HG03064 (cell line): ENCODE data around the gene RHOV.

Experiments used
- ATAC-seq: cut with Tn5 transposase; IDR thresholded peaks from one replicate; pipeline ENCODE4 v1.9.1; 2021; ENCODE audit warnings: low read depth; ENCODE audit not compliant: unreplicated experiment

Gene RHOV, protein sequence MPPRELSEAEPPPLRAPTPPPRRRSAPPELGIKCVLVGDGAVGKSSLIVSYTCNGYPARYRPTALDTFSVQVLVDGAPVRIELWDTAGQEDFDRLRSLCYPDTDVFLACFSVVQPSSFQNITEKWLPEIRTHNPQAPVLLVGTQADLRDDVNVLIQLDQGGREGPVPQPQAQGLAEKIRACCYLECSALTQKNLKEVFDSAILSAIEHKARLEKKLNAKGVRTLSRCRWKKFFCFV

GRCh38 chr15:40873694-40874561 is at the start of gene RHOV:
RHOV (minus strand) TSS chr15:40874234; CDS start chr15:40874139, 95 bp downstream.
- ATAC-seq: no peak

DNA sequence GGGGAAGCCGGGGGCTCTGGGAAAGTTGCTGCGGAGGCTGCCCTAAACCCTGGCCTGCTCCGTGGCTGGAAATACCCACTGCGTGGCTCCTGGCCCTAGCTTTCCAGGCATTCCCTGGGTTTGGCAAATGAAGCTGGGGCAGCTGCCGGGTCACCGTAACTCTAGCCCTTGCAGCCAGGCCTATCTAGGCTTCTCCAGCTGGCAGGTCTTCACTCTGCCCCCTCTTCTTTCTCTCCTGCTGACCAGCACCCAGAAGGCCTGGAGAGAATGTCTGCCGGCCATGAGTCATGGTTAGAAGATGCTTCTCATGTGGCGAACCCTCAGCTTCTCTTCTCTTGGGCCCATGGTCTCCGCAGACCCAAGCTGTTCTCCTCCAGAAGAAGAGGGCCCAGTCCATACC is 49.5 kb upstream of the RHOV start:
- ATAC-seq: no peak

DNA sequence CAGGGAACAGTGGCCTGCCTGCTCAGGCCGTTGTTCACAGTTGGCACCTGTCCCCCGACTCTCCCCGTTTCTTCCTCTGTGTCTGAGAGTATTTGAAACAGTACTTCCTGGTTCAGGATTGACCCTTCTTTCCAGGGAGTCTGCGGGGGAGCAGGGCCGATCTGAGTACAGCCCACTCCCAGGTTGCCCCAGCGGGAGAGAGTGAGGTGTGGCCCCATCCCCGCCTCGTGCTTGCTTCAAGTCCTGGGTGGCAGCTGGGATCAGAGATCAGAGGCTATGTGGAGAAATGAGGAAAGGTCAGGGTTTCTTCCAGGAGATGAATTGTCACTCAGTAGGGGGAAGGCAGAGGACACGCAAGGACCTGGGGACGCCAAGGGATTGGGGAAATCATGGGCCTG is 48.6 kb upstream of the RHOV start:
- no peak for ATAC-seq

- no peak for ATAC-seq
Observed at GRCh38 chr15:40921949-40922607, 48.0 kb upstream of the RHOV start.

- ATAC-seq: no peak
Observed at GRCh38 chr15:40918799-40919392, 44.9 kb upstream of the RHOV start.

GRCh38 chr15:40918146-40918798 is 44.2 kb upstream of the RHOV start:
- no peak for ATAC-seq

- no peak for ATAC-seq
Observed at GRCh38 chr15:40917585-40917984, 43.6 kb upstream of the RHOV start.

DNA sequence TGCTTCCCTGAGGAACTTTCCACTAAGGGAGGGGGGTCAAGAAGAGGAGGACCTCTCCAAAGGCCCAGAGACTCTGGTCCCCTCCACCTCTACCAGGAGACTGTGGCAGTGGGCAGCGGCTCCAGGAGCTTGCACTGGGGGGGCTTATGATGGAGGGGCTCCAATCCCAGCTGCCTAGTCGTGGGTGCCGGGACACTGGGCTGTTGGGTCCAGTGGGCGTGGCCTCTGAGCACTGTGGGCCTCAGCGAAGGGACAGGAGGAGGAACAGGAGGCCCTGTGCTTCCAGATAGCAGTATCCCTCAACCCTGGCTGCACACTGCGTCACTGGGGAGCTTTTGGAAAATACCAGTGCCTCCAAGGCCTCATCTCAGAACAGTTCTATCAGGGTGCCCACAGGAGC is 41.6 kb upstream of the RHOV start:
- no peak for ATAC-seq

GRCh38 chr15:40915116-40915661 is 41.2 kb upstream of the RHOV start:
- no peak for ATAC-seq

- ATAC-seq: no peak
Observed at GRCh38 chr15:40914486-40914885, 40.5 kb upstream of the RHOV start.

DNA sequence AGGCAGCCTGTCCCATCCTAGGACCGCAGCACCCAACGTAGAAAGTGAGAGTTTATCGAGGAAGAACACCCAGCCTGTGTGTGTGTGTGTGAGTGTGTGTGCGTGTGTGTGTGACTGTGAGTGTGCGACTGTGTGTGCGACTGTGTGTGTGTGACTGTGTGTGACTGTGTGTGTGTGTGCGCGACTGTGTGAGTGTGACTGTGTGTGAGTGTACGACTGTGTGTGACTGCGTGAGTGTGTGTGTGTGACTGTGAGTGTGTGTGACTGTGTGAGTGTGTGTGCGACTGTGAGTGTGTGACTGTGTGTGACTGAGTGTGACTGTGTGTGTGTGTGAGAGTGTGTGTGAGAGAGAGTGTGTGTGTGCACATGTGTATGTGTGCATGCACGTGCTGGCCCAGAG is 40.0 kb upstream of the RHOV start:
- ATAC-seq: no peak

- no peak for ATAC-seq
Observed at GRCh38 chr15:40912478-40912877, 38.4 kb upstream of the RHOV start.

GRCh38 chr15:40911693-40912092 is 37.7 kb upstream of the RHOV start:
- ATAC-seq: no peak

DNA sequence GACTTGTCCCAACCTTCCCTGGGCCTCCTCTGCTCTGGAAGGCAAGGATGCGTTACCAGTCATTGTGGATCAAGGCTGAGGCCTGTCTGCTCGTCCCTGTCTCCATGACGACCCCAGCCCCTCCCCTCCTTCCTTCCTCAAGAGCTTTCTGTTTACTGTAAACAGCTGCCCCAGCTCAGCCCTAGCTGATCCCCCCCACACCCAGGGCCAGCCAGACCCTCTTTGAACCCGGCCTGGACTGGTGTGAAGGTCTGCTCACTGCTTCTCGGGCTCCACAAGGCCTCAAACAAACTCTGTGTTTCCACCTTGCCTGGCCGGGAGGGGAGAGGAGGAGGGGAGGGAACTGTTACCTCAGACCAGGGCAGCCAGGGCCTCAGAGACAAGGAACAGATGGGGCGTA is 37.1 kb upstream of the RHOV start:
- no peak for ATAC-seq

DNA sequence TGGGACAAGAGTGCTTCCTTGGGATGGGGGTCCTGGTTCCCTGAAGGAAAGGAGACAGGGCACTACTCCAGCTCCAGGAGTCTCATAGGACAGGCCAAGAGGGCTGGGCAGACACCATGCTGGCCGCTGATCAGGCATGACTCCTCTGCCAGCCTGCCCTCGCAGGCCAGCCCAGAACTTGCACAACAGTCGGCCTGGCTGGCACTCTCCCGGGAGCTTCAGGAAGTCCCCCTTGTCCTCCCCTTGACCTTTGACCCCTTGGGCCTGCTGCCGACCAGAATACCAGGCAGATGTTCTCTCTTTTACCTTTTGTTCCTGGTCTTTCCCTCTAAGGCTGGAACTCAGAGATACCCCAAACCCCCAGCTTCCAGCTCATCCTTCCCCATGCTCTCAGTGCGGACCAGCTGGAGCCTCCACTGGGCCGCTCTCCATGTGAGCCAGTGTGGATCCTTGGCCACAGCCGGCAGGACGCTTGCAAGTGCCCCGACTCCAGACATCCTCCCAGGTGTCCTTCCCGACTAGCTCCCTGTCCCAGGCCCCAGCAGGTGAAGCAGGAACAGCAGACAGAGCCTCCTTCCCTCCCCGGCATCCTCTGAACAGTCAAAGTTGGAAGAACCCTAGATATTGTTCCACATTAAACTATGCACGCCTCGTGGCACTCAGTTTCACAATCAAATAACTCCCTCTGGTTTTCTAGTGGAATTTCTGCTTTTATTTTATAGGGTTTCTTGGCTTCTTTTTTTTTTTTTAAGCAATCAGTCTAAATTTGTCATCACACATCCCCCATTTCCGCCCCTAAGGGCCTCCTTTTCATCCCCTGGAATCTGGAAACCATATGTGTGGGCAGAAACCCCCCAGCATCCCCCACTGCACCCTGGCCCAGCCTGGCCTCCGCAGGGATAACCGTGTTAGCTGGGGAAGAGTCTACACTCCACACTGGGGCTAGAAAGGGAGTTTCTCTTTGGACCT is 35.9 kb upstream of the RHOV start:
- ATAC-seq: no peak

GRCh38 chr15:40908095-40908494 is 34.1 kb upstream of the RHOV start:
- ATAC-seq: no peak

DNA sequence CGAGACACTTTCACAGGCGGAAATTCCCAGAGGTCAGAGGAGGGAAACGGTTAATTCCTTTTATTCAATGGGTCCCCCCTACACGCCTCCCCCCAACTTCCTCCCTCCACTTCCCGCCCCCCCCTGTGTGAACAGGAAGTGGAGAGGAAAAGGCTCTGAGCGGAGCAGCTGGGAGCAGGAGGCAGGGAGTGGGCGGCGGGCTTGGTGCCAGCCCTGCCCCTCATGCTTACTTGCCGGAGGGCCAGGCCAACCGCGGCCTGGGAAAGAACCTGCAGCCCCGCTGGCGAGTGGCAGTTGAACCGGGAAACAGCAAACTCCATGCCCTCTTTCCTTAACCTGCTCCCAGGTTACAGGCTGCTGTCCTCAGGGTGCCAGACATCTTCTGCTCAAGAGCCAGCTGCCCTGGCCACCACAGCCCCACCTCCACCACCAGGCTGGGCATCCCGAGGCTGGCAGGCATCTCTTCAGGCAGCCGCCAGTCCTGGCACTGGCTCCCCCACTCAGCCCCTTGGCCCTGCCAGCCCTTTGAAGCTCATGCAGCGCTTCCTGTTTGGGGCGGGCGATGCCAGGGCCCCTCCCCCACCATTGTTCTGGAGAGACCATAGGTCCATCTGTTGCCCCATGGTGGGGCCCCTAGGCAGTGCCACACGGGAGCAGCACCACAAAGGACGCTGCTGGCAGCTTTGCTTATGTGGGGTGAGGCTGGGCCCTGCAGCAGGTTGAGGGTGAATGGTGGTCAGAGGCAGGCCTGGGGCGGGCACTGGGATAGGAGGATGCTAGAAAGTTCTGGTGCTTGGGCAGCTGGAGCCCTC is 33.2 kb upstream of the RHOV start:
- ATAC-seq: no peak
